H1 (cell line): ENCODE measurements around the gene RAB7B. TPM values are rescaled to one million over a fixed set of nuclear protein-coding genes. Genes with fewer than 3 reads are reported as not detected.

Experiments used
- CTCF ChIA-PET: fragments of 300-600 bp; sonication (Branson Sonifier 250); formaldehyde crosslinking; loops from one replicate; lab custom pipeline; 2021; ENCODE audit not compliant: partially characterized antibody; lab: Charles Lee
- POLR2A ChIA-PET: fragments of 300-600 bp; sonication (Branson Sonifier 250); formaldehyde crosslinking; loops from one replicate; lab custom pipeline; 2021; ENCODE audit warnings: inconsistent platforms; ENCODE audit not compliant: partially characterized antibody; lab: Charles Lee
- DNase-seq, 2 experiments: peaks; one replicate each; pipeline versions ENCODE4 v3.0.0 to v3.0.0-alpha.2; 2010 to 2022; ENCODE audit warnings: low spot score in 2 of 2, low read depth in 1 of 2, mixed read lengths in 1 of 2
- FAIRE-seq: peaks from 2 replicates; lab custom pipeline; 2011; peaks lifted over from hg19 to GRCh38; lab: Jason Lieb, UNC
- H2AFZ ChIP-seq: 2 replicates; pipeline ENCODE4 v1.8.1; 2012; ENCODE audit warnings: low read length, inconsistent platforms
- H2AK5ac ChIP-seq: 2 replicates; pipeline ENCODE4 v1.6.1; 2013; ENCODE audit warnings: low read depth, low read length
- H2BK120ac ChIP-seq: replicated peaks from 2 replicates; pipeline ENCODE3; 2013; ENCODE audit warnings: low read depth, low read length, inconsistent platforms
- H2BK12ac ChIP-seq: 2 replicates; pipeline ENCODE4 v1.6.1; 2013; ENCODE audit warnings: low read depth, low read length
- H2BK15ac ChIP-seq: 2 replicates; pipeline ENCODE4 v1.6.1; 2013; ENCODE audit warnings: low read length
- H2BK20ac ChIP-seq: 2 replicates; pipeline ENCODE4 v1.6.1; 2013; ENCODE audit warnings: low read length
- H2BK5ac ChIP-seq: 2 replicates; pipeline ENCODE4 v1.6.1; 2013; ENCODE audit warnings: low read depth, low read length
- H3K14ac ChIP-seq: 2 replicates; pipeline ENCODE4 v1.6.1; 2013; ENCODE audit warnings: inconsistent platforms; ENCODE audit not compliant: insufficient read length
- H3K18ac ChIP-seq: 2 replicates; pipeline ENCODE4 v1.6.1; 2013; ENCODE audit warnings: low read length; ENCODE audit errors: extremely low read depth
- H3K23ac ChIP-seq: 2 replicates; pipeline ENCODE4 v1.6.1; 2013; ENCODE audit warnings: inconsistent platforms; ENCODE audit not compliant: insufficient read length
- H3K23me2 ChIP-seq: 2 replicates; pipeline ENCODE4 v1.6.1; 2013; ENCODE audit warnings: low read depth, low read length
- H3K27ac ChIP-seq: 2 replicates; pipeline ENCODE4 v1.6.1; 2011; ENCODE audit warnings: low read depth, low read length, inconsistent platforms
- H3K27me3 ChIP-seq, 4 experiments: replicated peaks in 1 of 4; 1 replicate in 1 of 4; 2 replicates in 3 of 4; pipeline versions ENCODE4 v1.6.1 to v1.8.1; 2011 to 2013; ENCODE audit warnings: low read length in 3 of 4, mild to moderate bottlenecking in 3 of 4, inconsistent platforms in 2 of 4, mixed read lengths in 2 of 4, moderate library complexity in 1 of 4; ENCODE audit not compliant: control insufficient read depth in 3 of 4, insufficient read depth in 3 of 4; ENCODE audit errors: extremely low read depth in 1 of 4
- H3K36me3 ChIP-seq, 4 experiments: 2 replicates each; pipeline versions ENCODE4 v1.6.1 to v1.8.1; 2011 to 2013; ENCODE audit warnings: mild to moderate bottlenecking in 4 of 4, low read length in 3 of 4, moderate library complexity in 2 of 4, control low read depth in 1 of 4, inconsistent platforms in 1 of 4; ENCODE audit not compliant: insufficient read depth in 4 of 4, control insufficient read depth in 2 of 4
- H3K4ac ChIP-seq: replicated peaks from 2 replicates; pipeline ENCODE3; 2013; ENCODE audit warnings: low read length, low read depth, mixed read lengths, inconsistent platforms; ENCODE audit not compliant: insufficient read length
- H3K4me1 ChIP-seq, 4 experiments: replicated peaks in 1 of 4; 1 replicate in 1 of 4; 2 replicates in 3 of 4; pipeline versions ENCODE4 v1.6.1 to v1.8.1; 2011 to 2013; ENCODE audit warnings: low read length in 3 of 4, inconsistent platforms in 2 of 4, mixed read lengths in 1 of 4; ENCODE audit not compliant: insufficient read depth in 4 of 4, control insufficient read depth in 3 of 4
- H3K4me2 ChIP-seq, 2 experiments: 2 replicates each; pipeline versions ENCODE4 v1.6.1 to v1.8.1; 2011 to 2013; ENCODE audit warnings: low read depth in 2 of 2, low read length in 2 of 2, control low read depth in 1 of 2, inconsistent platforms in 1 of 2, mild to moderate bottlenecking in 1 of 2; ENCODE audit not compliant: insufficient read depth in 1 of 2
- H3K4me3 ChIP-seq, 4 experiments: fragments of 200-600, 300-600 bp in 1 of 4; sonication (generic), shearing (Covaris generic), sonication (Bioruptor Twin) in 1 of 4; 2 replicates each; pipeline versions ENCODE4 v1.5.1 to v1.8.1; 2011 to 2016; ENCODE audit warnings: low read length in 4 of 4, low read depth in 3 of 4, control low read depth in 2 of 4, inconsistent platforms in 2 of 4, mild to moderate bottlenecking in 2 of 4, mixed read lengths in 1 of 4, moderate library complexity in 1 of 4; ENCODE audit not compliant: insufficient read depth in 2 of 4; ENCODE audit errors: extremely low read depth in 1 of 4
- H3K56ac ChIP-seq: replicated peaks from 2 replicates; pipeline ENCODE3; 2013; ENCODE audit warnings: low read depth, mild to moderate bottlenecking, mixed read lengths, low read length, inconsistent platforms; ENCODE audit not compliant: insufficient read length
- H3K79me1 ChIP-seq: 2 replicates; pipeline ENCODE4 v1.6.1; 2013; ENCODE audit warnings: low read depth, low read length, control low read depth
- H3K79me2 ChIP-seq, 2 experiments: 2 replicates each; pipeline versions ENCODE4 v1.6.1 to v1.8.1; 2012 to 2013; ENCODE audit warnings: low read length in 2 of 2, mild to moderate bottlenecking in 2 of 2, inconsistent platforms in 1 of 2; ENCODE audit not compliant: insufficient read depth in 2 of 2, control insufficient read depth in 1 of 2
- H3K9ac ChIP-seq, 4 experiments: replicated peaks in 1 of 4; 1 replicate in 1 of 4; 2 replicates in 3 of 4; pipeline versions ENCODE4 v1.6.1 to v1.8.1; 2011 to 2013; ENCODE audit warnings: low read depth in 3 of 4, low read length in 3 of 4, control low read depth in 2 of 4, mild to moderate bottlenecking in 2 of 4, moderate library complexity in 2 of 4, inconsistent platforms in 1 of 4; ENCODE audit errors: extremely low read depth in 1 of 4
- H3K9me3 ChIP-seq, 2 experiments: 2 replicates each; pipeline versions ENCODE4 v1.6.1 to v1.8.1; 2012 to 2013; ENCODE audit warnings: mild to moderate bottlenecking in 2 of 2, moderate library complexity in 2 of 2, control low read depth in 1 of 2, inconsistent platforms in 1 of 2, low read depth in 1 of 2, low read length in 1 of 2, mixed read lengths in 1 of 2; ENCODE audit not compliant: insufficient read depth in 2 of 2
- H4K20me1 ChIP-seq, 2 experiments: replicated peaks in 1 of 2; 2 replicates each; pipeline versions ENCODE3 to v1.8.1; 2011 to 2013; ENCODE audit warnings: inconsistent platforms in 2 of 2, low read length in 2 of 2, mild to moderate bottlenecking in 1 of 2; ENCODE audit not compliant: insufficient read depth in 2 of 2, control insufficient read depth in 1 of 2
- H4K5ac ChIP-seq: 2 replicates; pipeline ENCODE4 v1.6.1; 2013; ENCODE audit warnings: low read length, low read depth, mixed read lengths, inconsistent platforms; ENCODE audit not compliant: insufficient read length
- H4K8ac ChIP-seq: 2 replicates; pipeline ENCODE4 v1.8.0; 2013; ENCODE audit warnings: mild to moderate bottlenecking, moderate library complexity, low read length, inconsistent platforms; ENCODE audit not compliant: insufficient read depth; ENCODE audit errors: extremely low read depth
- H4K91ac ChIP-seq: replicated peaks from 2 replicates; pipeline ENCODE3; 2013; ENCODE audit warnings: low read length, mixed read lengths, inconsistent platforms; ENCODE audit not compliant: insufficient read length
- KDM1A ChIP-seq: fragments of 200-600, 300-600 bp; sonication (generic); IDR thresholded peaks from 2 replicates; pipeline ENCODE4 v1.7.1; 2016; ENCODE audit warnings: mild to moderate bottlenecking, low read length, borderline replicate concordance
- KDM5A ChIP-seq: fragments of 200-600 bp; IDR thresholded peaks from 2 replicates; pipeline ENCODE4 v1.7.1; 2012; ENCODE audit warnings: mild to moderate bottlenecking, low read length, inconsistent platforms, mixed read lengths
- TAF1 ChIP-seq: IDR thresholded peaks from 2 replicates; pipeline ENCODE4 v1.6.1; 2011; ENCODE audit warnings: mild to moderate bottlenecking, low read depth, low read length
- WGBS, 2 experiments: shearing (Covaris generic) in 1 of 2; methylation state at CpG; one replicate each; pipeline versions ENCODE4 v1.1.6 to v1.1.7; 2013 to 2015; ENCODE audit warnings: low lambda C conversion rate in 2 of 2, mixed read lengths in 2 of 2, inconsistent platforms in 1 of 2, low coverage in 1 of 2, missing lambda C conversion rate in 1 of 2; ENCODE audit not compliant: insufficient replicate concordance in 2 of 2, insufficient coverage in 1 of 2, insufficient read length in 1 of 2; ENCODE audit errors: extremely low coverage in 1 of 2, missing lambda C conversion rate in 1 of 2; 5-methylcytosine and 5-hydroxymethylcytosine counted together
- polyA plus RNA-seq, 7 experiments: library from polyadenylated mRNA; depleted of rRNA in 3 of 7; stranded (reverse) in 5 of 7; unstranded in 2 of 7; fragments of >200 nt in 5 of 7; fragments of 200-250 nt in 2 of 7; gene quantifications; 1 replicate in 5 of 7; 2 replicates in 1 of 7; 4 replicates in 1 of 7; pipeline versions ENCODE4 v1.2.1 to v1.2.3, GENCODE V29; 2011 to 2013; ENCODE audit warnings: missing spikeins in 2 of 7, mixed read lengths in 2 of 7
- total RNA-seq: library from RNA; stranded (reverse); fragmentation: NEBNext Ultra II Directional; extraction: Animal tissue kit (Norgen Biotek cat#: 25700); gene quantifications from 2 replicates; pipeline ENCODE4 v1.2.1, GENCODE V29; 2021

RAB7B gene
- total and polyA plus RNA-seq, 2 of the 8 experiments (the other 6 are each of a cell fraction or from before 2014, with no cell fraction given), result 0.05 TPM; not detected in 1

DNA sequence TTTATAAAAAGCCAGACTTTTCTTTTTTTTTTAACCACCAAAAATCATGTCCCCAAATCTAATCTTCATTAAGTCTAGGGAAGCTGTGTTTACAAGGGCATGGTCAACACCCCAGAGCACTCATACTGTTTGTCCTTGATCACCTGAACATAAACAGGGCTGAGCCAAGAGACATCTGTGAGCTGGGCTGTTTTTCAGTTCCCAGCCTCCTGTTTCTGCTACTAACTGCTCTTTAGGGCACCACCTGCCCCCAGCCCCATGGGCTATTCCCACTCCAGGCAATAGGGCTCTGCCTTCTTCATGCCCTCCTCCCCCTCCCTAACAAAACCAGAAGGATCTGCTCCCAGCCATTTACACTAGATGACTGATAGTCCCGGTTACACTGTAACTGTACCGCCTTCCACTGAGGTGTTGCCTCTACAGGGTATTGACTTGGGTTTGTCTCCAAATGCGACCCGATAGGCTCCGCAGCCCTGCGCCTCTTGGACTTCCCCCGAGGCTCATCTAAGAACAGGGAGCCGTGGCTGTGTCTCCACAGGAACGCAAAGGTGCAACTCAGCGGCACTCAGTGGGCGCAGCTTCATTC is 48.3 kb downstream of the RAB7B start:
- no peaks in the 10 kb centered on the region for H3K9me3 ChIP-seq
- H3K14ac ChIP-seq, result no peak overlapping the region
- no peak overlapping the region for H3K4ac ChIP-seq
- 79% methylated on average over 11 of the region's 11 CpGs; no CpG with 5 or more reads in 1 of the 2 experiments for WGBS, 2 experiments
- peaks cover 0 to 2% (median 0%) of the 10 kb centered on the region in 4 experiments; a peak in 2 of 7 replicates for H3K27me3 ChIP-seq
- no peak overlapping the region for H3K9ac ChIP-seq
- no peak overlapping the region for H4K5ac ChIP-seq
- H4K91ac ChIP-seq, result no peak overlapping the region
- H2BK120ac ChIP-seq, result no peak overlapping the region
- H2BK5ac ChIP-seq, result no peak overlapping the region
- no peak overlapping the region for H3K23ac ChIP-seq
- H2BK15ac ChIP-seq, result no peak overlapping the region
- no peaks in the 10 kb centered on the region for H3K36me3 ChIP-seq
- no peak overlapping the region for H3K56ac ChIP-seq
- ChIA-PET POLR2A (interaction anchor here (0.6 kb wide), 1 partner anchor 189 kb away, joined by 3 read pairs; no protein-coding TSS in a partner anchor), CTCF (interaction anchor here (0.7 to 2.1 kb wide), 5 partner anchors 12 to 364 kb away, joined by 3 to 7 read pairs (median 4); partner anchors contain the start of gene SLC26A9)
- DNase-seq (no peak), FAIRE-seq (no peak)
- H3K79me2 ChIP-seq, result no peaks in the 10 kb centered on the region
- H4K8ac ChIP-seq, result no peak overlapping the region
- H2BK12ac ChIP-seq, result no peak overlapping the region
- no peak overlapping the region for H3K4me2 ChIP-seq
- H4K20me1 ChIP-seq, result peaks cover 0 to 2% of the 10 kb centered on the region in 2 experiments
- no peak overlapping the region for H2AFZ ChIP-seq
- H3K27ac ChIP-seq, result no peak overlapping the region
- peaks cover 0 to 6% (median 6%) of the 10 kb centered on the region in 4 experiments; a peak in 5 of 7 replicates for H3K4me1 ChIP-seq
- H3K18ac ChIP-seq, result no peak overlapping the region
- no peaks in the 10 kb centered on the region for H3K23me2 ChIP-seq
- H3K79me1 ChIP-seq, result no peaks in the 10 kb centered on the region
- H2AK5ac ChIP-seq, result no peak overlapping the region
- no peak overlapping the region for H2BK20ac ChIP-seq
- H3K4me3 ChIP-seq, result no peak overlapping the region
- TF ChIP-seq KDM1A (no peak), TAF1 (no peak), KDM5A (no peak)
